ENCODE results near the gene DGKI. TPM values are rescaled to one million over a fixed set of nuclear protein-coding genes. Genes with fewer than 3 reads are reported as not detected.

Gene DGKI
- total and polyA plus RNA-seq, 7 donors = under 0.01 to 0.56 (median 0.44) TPM; not detected in 2

- Histone ChIP-seq H3K4me3 (no peak overlapping the region), H3K27me3 (ENCODE audit: insufficient read depth in 3 of 3, low read length in 2 of 3) (no peaks in the 10 kb centered on the region), H3K27ac (no peak overlapping the region), H3K9me3 (no peaks in the 10 kb centered on the region), H3K4me1 (no peaks in the 10 kb centered on the region), H3K36me3 (ENCODE audit: insufficient read depth in 1 of 2, low read depth in 1 of 2) (no peaks in the 10 kb centered on the region)
- ATAC-seq (no peak), DNase-seq (no peak)
- WGBS, 3 donors = 61 to 72% (median 69%) methylated on average over 4 of the region's 4 CpGs
- intact Hi-C loops (cut with DNase I) = no loop called here
- no peak for TF ChIP-seq CTCF (IDR thresholded peaks at IDR 0.05)
Observed at GRCh38 chr7:137692399-137692798, 154.4 kb downstream of the DGKI start.

- Histone ChIP-seq H3K4me3 (no peak overlapping the region), H3K36me3 (ENCODE audit: insufficient read depth in 1 of 2, low read depth in 1 of 2) (no peaks in the 10 kb centered on the region), H3K27ac (no peak overlapping the region), H3K4me1 (no peaks in the 10 kb centered on the region), H3K9me3 (no peaks in the 10 kb centered on the region), H3K27me3 (ENCODE audit: insufficient read depth in 3 of 3, low read length in 2 of 3) (no peaks in the 10 kb centered on the region)
- 82 to 87% (median 83%) methylated on average over 3 of the region's 3 CpGs for WGBS, 3 donors
- DNase-seq (no peak), ATAC-seq (no peak)
- TF ChIP-seq CTCF (IDR thresholded peaks at IDR 0.05) = no peak
- intact Hi-C loops (cut with DNase I) = no loop called here
Observed at GRCh38 chr7:137691566-137691965, 155.2 kb downstream of the DGKI start.

- Histone ChIP-seq H3K9me3 (no peaks in the 10 kb centered on the region), H3K4me3 (no peak overlapping the region), H3K4me1 (no peaks in the 10 kb centered on the region), H3K36me3 (ENCODE audit: insufficient read depth in 1 of 2, low read depth in 1 of 2) (no peaks in the 10 kb centered on the region), H3K27ac (no peak overlapping the region), H3K27me3 (ENCODE audit: insufficient read depth in 3 of 3, low read length in 2 of 3) (no peaks in the 10 kb centered on the region)
- DNase-seq (no peak), ATAC-seq (no peak)
- TF ChIP-seq CTCF (IDR thresholded peaks at IDR 0.05) = no peak
- intact Hi-C loops (cut with DNase I) = no loop called here
- 73 to 75% (median 74%) methylated on average over 4 of the region's 4 CpGs for WGBS, 3 donors
Observed at GRCh38 chr7:137690635-137691034, 156.1 kb downstream of the DGKI start.

GRCh38 chr7:137689761-137690160 lies 157.0 kb downstream of the DGKI start:
- ATAC-seq (no peak), DNase-seq (no peak)
- intact Hi-C loops (cut with DNase I) = no loop called here
- TF ChIP-seq CTCF (IDR thresholded peaks at IDR 0.05) = no peak
- Histone ChIP-seq H3K36me3 (ENCODE audit: insufficient read depth in 1 of 2, low read depth in 1 of 2) (no peaks in the 10 kb centered on the region), H3K9me3 (no peaks in the 10 kb centered on the region), H3K27me3 (ENCODE audit: insufficient read depth in 3 of 3, low read length in 2 of 3) (no peaks in the 10 kb centered on the region), H3K27ac (no peak overlapping the region), H3K4me3 (no peak overlapping the region), H3K4me1 (no peaks in the 10 kb centered on the region)
- 17 to 24% (median 21%) methylated on average over 2 of the region's 2 CpGs for WGBS, 3 donors

GRCh38 chr7:137687556-137688265 lies 159.1 kb downstream of the DGKI start:
- DNase-seq (no peak), ATAC-seq (no peak)
- Histone ChIP-seq H3K27ac (no peak overlapping the region), H3K9me3 (no peaks in the 10 kb centered on the region), H3K36me3 (ENCODE audit: insufficient read depth in 1 of 2, low read depth in 1 of 2) (no peaks in the 10 kb centered on the region), H3K4me3 (no peak overlapping the region), H3K4me1 (no peaks in the 10 kb centered on the region), H3K27me3 (ENCODE audit: insufficient read depth in 3 of 3, low read length in 2 of 3) (no peaks in the 10 kb centered on the region)
- intact Hi-C loops (cut with DNase I) = no loop called here
- WGBS, 3 donors = 38 to 53% (median 44%) methylated on average over 8 of the region's 8 CpGs
- no peak for TF ChIP-seq CTCF (IDR thresholded peaks at IDR 0.05)
